Right lobe of liver (tissue), 4 donors: ENCODE measurements around the gene AKIP1.

ENCODE experiments used
- CTCF ChIP-seq, 4 donors: fragments of 200-600 bp in 3 of 4; fragments of 450-650 bp in 1 of 4; IDR thresholded peaks; one replicate each; pipeline versions ENCODE4 v1.5.1 to v1.8.0; 2016 to 2022; ENCODE audit warnings: antibody characterized with exemption in 4 of 4, mild to moderate bottlenecking in 2 of 4
- POLR2A ChIP-seq: fragments of 450-650 bp; IDR thresholded peaks from one replicate; pipeline ENCODE4 v1.6.1; 2017; ENCODE audit warnings: antibody characterized with exemption, mild to moderate bottlenecking
- donor health status: DM: no; HTN: no; CAD: no.
- donor health status: DM: no; HTN: no; CAD: no.
- donor health status: DM: no; HTN: yes; CAD: no.

DNA sequence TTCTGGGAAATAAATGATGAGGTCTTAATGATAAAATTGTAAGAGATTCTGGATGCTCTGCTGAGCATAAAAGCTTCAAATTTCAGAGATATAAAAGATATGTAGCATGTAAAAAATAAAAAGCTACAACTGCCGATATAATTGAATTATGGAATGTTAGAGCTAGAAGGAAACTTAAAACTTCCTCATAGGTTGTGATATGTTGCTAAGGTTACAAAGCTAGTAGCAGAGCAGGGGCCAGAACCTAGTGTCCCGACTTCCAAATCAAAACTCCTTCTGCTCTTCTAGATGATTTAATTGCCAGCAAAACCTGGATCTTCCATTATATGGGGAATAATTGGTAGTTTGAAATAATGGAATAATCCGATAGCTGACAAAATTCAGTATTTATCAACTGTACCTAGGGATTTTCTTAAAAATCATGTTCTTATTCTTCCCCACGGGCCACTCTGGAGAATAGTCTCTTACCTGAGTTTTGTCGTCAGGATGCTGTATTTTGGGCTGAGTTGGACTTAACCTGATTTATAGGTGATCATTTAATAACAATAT lies 31.6 kb downstream of the AKIP1 start, which contains the start of gene ASCL3:
- no peak for TF ChIP-seq CTCF (IDR thresholded peaks at IDR 0.05)
- TF ChIP-seq POLR2A: no peak
